ENCODE results near the gene BEAN1. TPM values are rescaled to one million over a fixed set of nuclear protein-coding genes. Genes with fewer than 3 reads are reported as not detected.
"Not testable (repeated sequence)": the region's sequence is repeated elsewhere in the genome, so short reads cannot be mapped to it uniquely, and the experiment has no call there.

Gene BEAN1
- total and polyA plus RNA-seq, 3 experiments from 2014 or later = 0.09 TPM; not detected in 2

GRCh38 chr16:66490774-66491715 lies 64.0 kb downstream of the BEAN1 start:
- Mint-ChIP-seq H3K4me3 (no peak overlapping the region), H3K4me1 (no peaks in the 10 kb centered on the region), H3K27ac (peak overlapping the region in 2 of 8 donors; percentile 27 to 55), H3K27me3 (no peaks in the 10 kb centered on the region), H3K36me3 (no peaks in the 10 kb centered on the region), H3K9me3 (no peaks in the 10 kb centered on the region)
- Histone ChIP-seq H3K36me3 (ENCODE audit: insufficient read depth, low read length) (no peaks in the 10 kb centered on the region), H3K27ac (ENCODE audit: low read depth, low read length) (no peak overlapping the region), H3K4me1 (ENCODE audit: insufficient read depth, low read length) (no peaks in the 10 kb centered on the region), H3K9me3 (ENCODE audit: low read length) (no peaks in the 10 kb centered on the region), H3K27me3 (ENCODE audit: insufficient read depth, low read length, poor library complexity, severe bottlenecking) (no peaks in the 10 kb centered on the region), H3K4me3 (ENCODE audit: low read length) (no peak overlapping the region)
- ChIA-PET POLR2A (interaction anchor here (0.5 kb wide), 1 partner anchor 20 kb away, joined by 3 read pairs; no protein-coding TSS in a partner anchor), CTCF (interaction anchor here (1.0 to 2.5 kb wide), 3 partner anchors 10 to 98 kb away, joined by 3 to 8 read pairs (median 5); no protein-coding TSS in a partner anchor)
- DNase-seq = no peak

GRCh38 chr16:66491716-66492064 lies 64.6 kb downstream of the BEAN1 start:
- Histone ChIP-seq H3K4me3 (ENCODE audit: low read length) (no peak overlapping the region), H3K4me1 (ENCODE audit: insufficient read depth, low read length) (no peaks in the 10 kb centered on the region), H3K36me3 (ENCODE audit: insufficient read depth, low read length) (no peaks in the 10 kb centered on the region), H3K9me3 (ENCODE audit: low read length) (no peaks in the 10 kb centered on the region), H3K27me3 (ENCODE audit: insufficient read depth, low read length, poor library complexity, severe bottlenecking) (no peaks in the 10 kb centered on the region), H3K27ac (ENCODE audit: low read depth, low read length) (no peak overlapping the region)
- ChIA-PET POLR2A (no interaction called here), CTCF (interaction anchor here (1.0 to 2.5 kb wide), 3 partner anchors 11 to 98 kb away, joined by 3 to 8 read pairs (median 5); no protein-coding TSS in a partner anchor)
- Mint-ChIP-seq H3K27ac (peak overlapping the region in 1 of 8 donors; percentile 27), H3K4me1 (no peaks in the 10 kb centered on the region), H3K4me3 (no peak overlapping the region), H3K27me3 (no peaks in the 10 kb centered on the region), H3K9me3 (no peaks in the 10 kb centered on the region), H3K36me3 (no peaks in the 10 kb centered on the region)
- DNase-seq = no peak

DNA sequence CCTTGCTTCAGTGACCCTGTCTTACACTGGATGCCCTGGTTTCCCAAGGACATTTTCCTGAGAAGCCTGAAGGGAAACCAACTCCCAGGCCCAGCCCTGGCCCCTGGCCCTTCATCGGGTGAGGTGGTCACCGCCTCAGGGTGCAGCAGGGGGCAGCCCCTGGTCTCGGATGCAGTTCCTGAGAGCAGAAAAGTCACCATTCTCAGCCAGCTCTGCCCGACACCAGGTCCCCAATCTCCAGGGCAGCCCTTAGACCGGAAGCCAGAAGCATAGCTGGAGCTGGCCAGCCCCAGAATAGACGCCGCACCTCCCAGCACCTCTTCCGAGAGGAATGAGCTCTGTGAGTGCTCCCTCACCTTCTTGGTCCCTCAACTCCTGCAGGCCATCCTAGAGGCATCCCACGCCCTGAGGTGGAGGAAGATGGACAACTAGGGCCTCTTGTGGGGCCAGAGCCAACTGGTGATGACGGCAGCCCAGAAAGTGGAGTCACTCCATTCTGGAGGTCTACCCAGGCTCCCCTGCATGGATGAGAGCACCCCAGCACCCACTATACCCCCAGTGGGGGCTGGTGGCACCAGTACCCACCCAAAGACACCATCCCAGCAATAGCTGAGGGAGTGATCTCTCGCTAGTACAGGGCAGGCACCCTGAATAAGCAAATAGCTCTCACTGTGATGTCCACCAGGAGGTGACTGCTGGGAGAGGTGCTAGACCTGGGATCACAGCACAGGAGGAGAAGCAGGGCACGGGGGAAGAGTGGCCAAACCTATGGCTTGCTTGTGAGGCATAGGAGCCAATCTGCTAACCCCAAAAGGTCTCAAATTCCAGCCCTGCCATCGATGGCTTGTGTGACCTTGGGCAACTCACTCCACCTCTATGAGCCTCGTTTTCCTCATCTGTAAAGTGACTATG lies 66.7 kb downstream of the BEAN1 start:
- Histone ChIP-seq H3K27ac (ENCODE audit: low read depth, low read length) (no peak overlapping the region), H3K4me3 (ENCODE audit: low read length) (no peak overlapping the region), H3K27me3 (ENCODE audit: insufficient read depth, low read length, poor library complexity, severe bottlenecking) (no peaks in the 10 kb centered on the region), H3K36me3 (ENCODE audit: insufficient read depth, low read length) (no peaks in the 10 kb centered on the region), H3K4me1 (ENCODE audit: insufficient read depth, low read length) (no peaks in the 10 kb centered on the region), H3K9me3 (ENCODE audit: low read length) (no peaks in the 10 kb centered on the region)
- H3K4me3 Mint-ChIP-seq = no peak overlapping the region
- CTCF ChIA-PET = interaction anchor here (0.9 to 1.4 kb wide), 3 partner anchors 11 to 87 kb away, joined by 3 to 5 read pairs (median 3); no protein-coding TSS in a partner anchor
- no peaks in the 10 kb centered on the region for H3K9me3 Mint-ChIP-seq
- H3K4me1 Mint-ChIP-seq = no peaks in the 10 kb centered on the region
- no peaks in the 10 kb centered on the region for H3K27me3 Mint-ChIP-seq
- DNase-seq = no peak
- POLR2A ChIA-PET = no interaction called here
- H3K36me3 Mint-ChIP-seq = no peaks in the 10 kb centered on the region
- H3K27ac Mint-ChIP-seq = peak overlapping the region in 1 of 8 donors; percentile 68

DNA sequence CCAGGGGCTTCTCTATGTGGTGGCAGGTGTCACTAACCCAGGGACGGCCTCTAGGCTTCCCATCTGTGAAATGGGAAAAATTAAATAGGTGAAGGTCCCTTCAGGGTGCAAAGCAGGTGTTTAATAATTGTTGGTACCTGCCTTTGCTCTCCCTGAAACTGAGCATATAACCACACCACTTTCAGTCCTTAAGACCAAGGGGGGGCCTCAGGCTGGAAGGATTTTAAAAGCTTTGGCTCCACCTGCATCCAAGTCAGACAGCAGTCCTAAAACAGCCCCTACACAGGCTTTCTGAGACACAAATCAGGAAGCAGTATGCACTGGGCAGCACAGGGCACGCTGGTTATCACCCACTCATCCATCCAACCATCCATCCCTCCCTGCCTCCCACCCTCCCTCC lies 67.8 kb downstream of the BEAN1 start:
- Mint-ChIP-seq H3K4me1 (no peaks in the 10 kb centered on the region), H3K9me3 (no peaks in the 10 kb centered on the region), H3K27ac (peak overlapping the region in 1 of 8 donors; percentile 64), H3K36me3 (no peaks in the 10 kb centered on the region), H3K4me3 (no peak overlapping the region), H3K27me3 (no peaks in the 10 kb centered on the region)
- ChIA-PET POLR2A (no interaction called here), CTCF (no interaction called here)
- no peaks in the 10 kb centered on the region for H3K36me3 ChIP-seq (ENCODE audit: insufficient read depth, low read length)
- H3K4me3 ChIP-seq (ENCODE audit: low read length) = no peak overlapping the region
- no peak overlapping the region for H3K27ac ChIP-seq (ENCODE audit: low read depth, low read length)
- H3K9me3 ChIP-seq (ENCODE audit: low read length) = no peaks in the 10 kb centered on the region
- DNase-seq = no peak
- H3K4me1 ChIP-seq (ENCODE audit: insufficient read depth, low read length) = no peaks in the 10 kb centered on the region
- no peaks in the 10 kb centered on the region for H3K27me3 ChIP-seq (ENCODE audit: insufficient read depth, low read length, poor library complexity, severe bottlenecking)

- no peaks in the 10 kb centered on the region for H3K36me3 Mint-ChIP-seq
- Histone ChIP-seq H3K36me3 (ENCODE audit: insufficient read depth, low read length) (no peaks in the 10 kb centered on the region), H3K9me3 (ENCODE audit: low read length) (no peaks in the 10 kb centered on the region), H3K27ac (ENCODE audit: low read depth, low read length) (no peak overlapping the region), H3K4me1 (ENCODE audit: insufficient read depth, low read length) (no peaks in the 10 kb centered on the region), H3K4me3 (ENCODE audit: low read length) (no peak overlapping the region), H3K27me3 (ENCODE audit: insufficient read depth, low read length, poor library complexity, severe bottlenecking) (no peaks in the 10 kb centered on the region)
- H3K27me3 Mint-ChIP-seq = no peaks in the 10 kb centered on the region
- CTCF ChIA-PET = no interaction called here
- POLR2A ChIA-PET = no interaction called here
- no peak overlapping the region for H3K4me3 Mint-ChIP-seq
- no peaks in the 10 kb centered on the region for H3K4me1 Mint-ChIP-seq
- no peak for DNase-seq
- no peak overlapping the region for H3K27ac Mint-ChIP-seq
- H3K9me3 Mint-ChIP-seq = no peaks in the 10 kb centered on the region
These were observed 68.3 kb downstream of the BEAN1 start for GRCh38 chr16:66495440-66495839.

DNA sequence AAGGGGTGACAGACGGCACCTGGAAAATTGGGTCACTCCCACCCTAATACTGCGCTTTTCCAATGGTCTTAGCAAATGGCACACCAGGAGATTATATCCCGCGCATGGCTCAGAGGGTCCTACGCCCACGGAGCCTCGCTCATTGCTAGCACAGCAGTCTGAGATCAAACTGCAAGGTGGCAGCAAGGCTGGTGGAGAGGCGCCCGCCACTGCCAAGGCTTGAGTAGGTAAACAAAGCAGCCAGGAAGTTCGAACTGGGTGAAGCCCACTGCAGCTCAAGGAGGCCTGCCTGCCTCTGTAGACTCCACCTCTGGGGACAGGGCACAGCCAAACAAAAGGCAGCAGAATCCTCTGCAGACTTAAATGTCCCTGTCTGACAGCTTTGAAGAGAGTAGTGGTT lies 69.1 kb downstream of the BEAN1 start:
- POLR2A ChIA-PET = not testable (repeated sequence)

GRCh38 chr16:66497921-66498320 lies 70.8 kb downstream of the BEAN1 start:
- DNase-seq; H3K9me3 ChIP-seq (ENCODE audit: low read length); H3K4me1 Mint-ChIP-seq; H3K9me3 Mint-ChIP-seq; H3K4me1 ChIP-seq (ENCODE audit: insufficient read depth, low read length); POLR2A ChIA-PET; H3K4me3 ChIP-seq (ENCODE audit: low read length); H3K4me3 Mint-ChIP-seq; H3K27me3 ChIP-seq (ENCODE audit: insufficient read depth, low read length, poor library complexity, severe bottlenecking); H3K27me3 Mint-ChIP-seq; H3K36me3 Mint-ChIP-seq; H3K36me3 ChIP-seq (ENCODE audit: insufficient read depth, low read length); CTCF ChIA-PET; H3K27ac Mint-ChIP-seq; H3K27ac ChIP-seq (ENCODE audit: low read depth, low read length): not testable (repeated sequence)

More for the DNA sequence above, 69.1 kb downstream of the BEAN1 start:
- H3K4me1 ChIP-seq (ENCODE audit: insufficient read depth, low read length); H3K4me1 Mint-ChIP-seq; H3K27me3 ChIP-seq (ENCODE audit: insufficient read depth, low read length, poor library complexity, severe bottlenecking); H3K4me3 Mint-ChIP-seq; H3K27me3 Mint-ChIP-seq; H3K9me3 Mint-ChIP-seq; H3K4me3 ChIP-seq (ENCODE audit: low read length); H3K27ac Mint-ChIP-seq; H3K36me3 ChIP-seq (ENCODE audit: insufficient read depth, low read length); H3K9me3 ChIP-seq (ENCODE audit: low read length); CTCF ChIA-PET; DNase-seq; H3K27ac ChIP-seq (ENCODE audit: low read depth, low read length); H3K36me3 Mint-ChIP-seq: not testable (repeated sequence)

DNA sequence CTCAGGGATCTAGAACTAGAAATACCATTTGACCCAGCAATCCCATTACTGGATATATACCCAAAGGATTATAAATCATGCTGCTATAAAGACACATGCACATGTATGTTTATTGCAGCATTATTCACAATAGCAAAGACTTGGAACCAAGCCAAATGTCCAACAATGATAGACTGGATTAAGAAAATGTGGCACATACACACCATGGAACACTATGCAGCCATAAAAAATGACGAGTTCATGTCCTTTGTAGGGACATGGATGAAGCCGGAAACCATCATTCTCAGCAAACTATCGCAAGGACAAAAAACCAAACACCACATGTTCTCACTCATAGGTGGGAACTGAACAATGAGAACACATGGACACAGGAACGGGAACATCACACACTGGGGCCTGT lies 74.5 kb downstream of the BEAN1 start:
- H3K27ac ChIP-seq (ENCODE audit: low read depth, low read length); H3K4me3 Mint-ChIP-seq; H3K9me3 Mint-ChIP-seq; H3K9me3 ChIP-seq (ENCODE audit: low read length); H3K4me1 Mint-ChIP-seq; H3K36me3 Mint-ChIP-seq; H3K27ac Mint-ChIP-seq; H3K36me3 ChIP-seq (ENCODE audit: insufficient read depth, low read length); POLR2A ChIA-PET; H3K27me3 Mint-ChIP-seq; H3K4me1 ChIP-seq (ENCODE audit: insufficient read depth, low read length); H3K27me3 ChIP-seq (ENCODE audit: insufficient read depth, low read length, poor library complexity, severe bottlenecking); H3K4me3 ChIP-seq (ENCODE audit: low read length); DNase-seq: not testable (repeated sequence)
- CTCF ChIA-PET = interaction anchor here (1.2 kb wide), 1 partner anchor 88 kb away, joined by 4 read pairs; no protein-coding TSS in a partner anchor

Measured in CD8-positive, alpha-beta memory T cell (primary cell).